HG02798 (cell line): ENCODE measurements around the gene CXCL13.
"Not testable (repeated sequence)": the region's sequence is repeated elsewhere in the genome, so short reads cannot be mapped to it uniquely, and the experiment has no call there.

Experiments
- ATAC-seq: cut with Tn5 transposase; IDR thresholded peaks from one replicate; pipeline ENCODE4 v1.9.1; 2021; ENCODE audit warnings: mild to moderate bottlenecking; ENCODE audit not compliant: unreplicated experiment, poor library complexity

Gene CXCL13

DNA sequence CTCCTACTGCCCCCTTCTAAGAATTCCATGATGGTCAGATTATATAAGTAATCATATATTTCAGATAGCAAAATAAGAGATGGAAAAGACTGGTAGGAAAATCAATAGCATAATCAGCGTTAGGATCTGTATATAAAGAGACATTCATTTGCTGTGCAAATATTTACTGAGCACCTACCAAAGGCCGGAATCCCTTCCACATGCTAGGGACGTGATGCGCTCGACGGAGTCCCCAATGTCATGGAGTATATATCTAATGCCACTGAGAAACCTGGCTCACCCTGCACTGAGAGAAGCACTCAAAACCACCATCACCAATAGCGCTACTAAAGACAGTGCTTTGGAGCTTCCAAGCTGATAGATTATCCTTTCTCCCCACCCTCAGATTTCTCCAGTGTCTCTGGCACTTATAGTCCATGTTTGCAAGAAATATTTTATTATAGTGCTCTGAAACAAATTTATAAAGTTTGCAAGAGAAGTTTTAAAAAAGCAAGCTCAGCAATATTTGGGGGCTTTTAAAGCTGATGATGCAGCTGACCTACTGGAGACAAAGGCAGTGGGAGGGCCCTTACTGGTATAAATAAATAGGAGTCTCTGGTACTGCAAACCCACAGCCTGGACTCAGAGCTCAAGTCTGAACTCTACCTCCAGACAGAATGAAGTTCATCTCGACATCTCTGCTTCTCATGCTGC is at the start of gene CXCL13:
Gene CXCL13, plus strand, starts transcription at position 611 of the 693 bp plus-strand sequence. Its CDS starts 46 bp downstream, at position 657.
- ATAC-seq = no peak

DNA sequence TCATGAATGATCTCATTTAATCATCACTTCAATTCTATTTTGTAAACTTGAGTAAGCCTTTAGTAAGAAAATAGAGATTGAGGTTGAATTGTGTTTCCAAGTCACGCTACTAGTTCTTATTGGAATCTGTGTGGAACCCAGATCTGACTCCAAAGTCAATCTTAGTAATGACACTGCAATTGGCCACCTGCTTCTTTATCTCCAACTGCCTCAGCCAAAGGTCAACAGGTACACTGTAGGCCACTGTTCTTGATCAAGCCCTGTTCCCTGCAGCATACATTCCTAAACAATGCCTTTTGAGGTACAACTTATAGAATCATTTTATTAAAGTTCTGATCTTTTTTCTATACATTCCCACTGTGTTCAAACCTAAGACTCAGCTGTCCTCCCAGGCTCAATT is 45.5 kb upstream of the CXCL13 start:
- no peak for ATAC-seq

- ATAC-seq = not testable (repeated sequence)
Measured at GRCh38 chr4:77561720-77562119, 43.9 kb upstream of the CXCL13 start.

DNA sequence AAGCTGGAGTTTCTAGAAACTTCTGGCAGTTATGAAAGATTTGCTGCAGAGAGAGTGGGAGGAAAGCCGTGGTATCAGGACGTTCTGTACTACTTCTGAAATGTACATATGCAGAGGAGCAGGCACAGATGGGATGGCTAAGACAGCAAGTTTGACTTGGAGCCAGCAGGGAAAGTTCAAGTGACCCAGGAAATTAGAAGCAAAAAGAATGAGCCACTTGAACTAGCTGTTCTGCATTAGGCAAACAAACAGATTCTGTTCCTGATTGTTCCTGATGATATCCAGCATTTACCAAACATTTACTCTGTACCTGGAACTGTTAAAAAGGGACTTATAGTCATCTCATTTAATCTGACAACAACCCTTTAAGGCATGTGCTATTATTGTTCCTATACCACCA is 41.4 kb upstream of the CXCL13 start:
- ATAC-seq = no peak

- no peak for ATAC-seq
Measured at GRCh38 chr4:77566148-77566547, 39.5 kb upstream of the CXCL13 start.

DNA sequence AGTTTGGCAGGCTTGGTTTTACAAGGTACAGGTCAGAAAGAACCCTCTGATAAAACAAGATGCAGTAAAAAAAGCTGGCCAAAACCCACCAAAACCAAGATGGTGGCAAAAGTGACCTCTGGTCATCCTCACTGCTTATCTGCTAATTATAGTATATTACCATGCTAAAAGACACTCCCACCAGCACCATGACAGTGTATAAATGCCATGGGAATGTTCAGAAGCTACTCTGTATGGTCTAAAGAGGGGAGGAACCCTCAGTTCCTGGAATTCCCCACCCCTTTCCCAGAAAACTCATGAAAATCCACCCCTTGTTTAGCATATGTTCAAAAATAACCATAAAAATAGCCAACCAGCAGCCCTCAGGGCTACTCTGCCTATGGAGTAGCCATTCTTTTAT is 38.1 kb upstream of the CXCL13 start:
- no peak for ATAC-seq

GRCh38 chr4:77570508-77571214 is 35.0 kb upstream of the CXCL13 start:
- not testable (repeated sequence) for ATAC-seq

- ATAC-seq = no peak
Measured at GRCh38 chr4:77576351-77576750, 29.3 kb upstream of the CXCL13 start.

DNA sequence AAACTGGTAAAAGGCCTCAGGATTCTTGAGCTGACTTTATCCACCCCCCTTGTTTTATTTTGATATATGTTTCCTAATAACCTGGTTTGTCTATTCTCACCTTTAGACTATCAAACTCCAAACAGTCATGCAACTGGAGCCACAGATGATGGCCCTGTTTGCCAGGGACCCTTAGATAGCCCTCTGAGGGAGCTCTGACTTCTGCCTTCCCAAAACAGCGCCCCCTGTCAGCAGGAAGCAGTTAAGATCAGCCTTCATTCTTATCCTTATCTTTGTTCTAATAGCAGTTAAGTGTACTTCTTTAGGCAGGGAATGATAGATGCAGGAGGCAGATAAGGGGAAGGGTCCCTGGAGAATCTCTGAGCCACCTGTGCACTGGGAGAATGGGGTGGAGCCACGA is 27.5 kb upstream of the CXCL13 start:
- no peak for ATAC-seq

DNA sequence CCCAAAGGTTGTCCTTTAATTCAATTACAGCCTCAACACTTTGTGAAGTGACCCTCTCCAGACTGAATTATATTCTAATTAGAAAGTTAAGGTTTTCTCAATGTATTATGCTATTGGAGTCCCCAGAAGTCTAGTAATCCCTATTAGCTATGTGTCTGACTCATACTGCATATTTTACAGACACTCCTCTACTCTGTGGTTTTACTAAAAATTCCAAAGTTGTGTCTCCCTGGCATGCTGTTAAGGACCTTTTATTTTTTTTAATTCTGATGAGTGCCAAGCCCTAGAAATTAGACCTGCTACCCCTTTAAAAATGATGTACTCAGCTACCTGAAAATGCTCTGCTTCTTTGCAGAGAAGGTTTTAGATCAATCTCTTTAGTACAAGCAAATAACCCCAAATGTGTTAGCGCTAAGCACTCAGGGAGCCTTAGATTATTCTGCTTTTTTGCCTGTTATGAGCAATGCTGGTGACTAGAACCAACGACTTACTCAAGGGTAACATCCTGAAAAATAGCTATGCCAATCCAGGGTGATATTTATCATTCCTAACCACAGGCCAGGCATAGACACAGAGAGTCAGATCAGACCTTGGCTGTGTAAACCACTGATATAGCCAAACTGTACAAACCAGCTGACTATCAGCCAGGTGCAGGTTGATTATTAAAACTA is 26.1 kb upstream of the CXCL13 start:
- no peak for ATAC-seq

GRCh38 chr4:77581724-77582123 is 23.9 kb upstream of the CXCL13 start:
- ATAC-seq = peak; percentile 84

GRCh38 chr4:77582156-77582555 is 23.5 kb upstream of the CXCL13 start:
- ATAC-seq = no peak

DNA sequence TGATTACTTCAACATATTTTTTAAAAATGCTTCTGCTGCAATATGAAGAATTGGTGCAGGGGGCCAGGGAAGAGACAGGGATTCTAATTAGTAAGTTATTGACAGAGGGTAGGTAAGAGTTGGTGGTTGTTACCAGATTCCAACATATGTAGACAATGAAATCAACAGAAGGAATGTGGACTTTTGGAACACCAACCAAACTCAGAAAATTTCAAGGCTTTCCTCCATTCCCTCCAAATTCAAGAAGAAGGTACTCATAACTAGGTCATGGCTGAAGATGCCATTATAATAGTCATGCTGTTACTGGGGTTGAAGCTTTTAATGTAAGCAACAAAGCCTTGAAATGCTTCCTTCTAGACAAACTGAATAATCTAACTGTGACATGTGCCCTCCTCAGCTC is 22.9 kb upstream of the CXCL13 start:
- ATAC-seq = no peak

GRCh38 chr4:77586951-77587383 is 18.7 kb upstream of the CXCL13 start:
- ATAC-seq = peak; percentile 96

- no peak for ATAC-seq
Measured at GRCh38 chr4:77590482-77590881, 15.1 kb upstream of the CXCL13 start.

DNA sequence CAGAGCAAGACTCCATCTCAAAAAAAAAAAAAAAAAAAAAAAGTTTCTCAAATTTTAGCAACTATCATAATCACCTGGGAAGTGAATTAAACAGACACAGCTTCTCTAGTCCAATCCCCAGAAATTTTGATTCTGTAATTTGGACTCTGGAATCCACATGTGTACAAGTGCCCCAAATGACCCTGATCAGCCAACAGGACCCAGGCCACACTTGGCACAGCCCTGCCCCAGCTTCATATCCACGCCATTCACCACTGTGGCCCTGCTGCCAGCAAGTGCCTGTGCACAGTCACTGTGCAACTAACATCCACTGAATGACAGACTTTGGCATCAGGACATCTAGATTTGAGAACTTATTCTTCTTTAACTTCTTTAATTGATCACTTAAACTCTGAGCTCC is 14.1 kb upstream of the CXCL13 start:
- ATAC-seq = no peak

DNA sequence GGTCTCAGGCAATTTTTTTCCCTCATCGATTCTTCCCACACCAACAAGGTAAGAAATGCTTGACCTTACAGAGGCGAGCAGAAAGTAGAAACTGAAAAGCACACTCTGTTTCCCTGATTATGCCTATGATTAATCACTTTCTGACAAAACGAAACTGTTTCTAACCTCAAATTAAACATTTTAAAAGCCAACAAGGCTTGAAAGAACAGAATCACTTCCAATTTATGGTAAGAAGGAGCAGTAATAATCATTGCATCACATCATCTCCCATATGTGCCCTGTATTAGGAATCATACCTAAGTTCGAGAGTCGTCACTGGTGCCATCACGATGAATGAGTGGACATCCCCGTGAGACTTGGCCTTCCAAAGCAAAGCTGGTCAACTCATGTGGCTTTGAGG is 12.5 kb upstream of the CXCL13 start:
- ATAC-seq = no peak

DNA sequence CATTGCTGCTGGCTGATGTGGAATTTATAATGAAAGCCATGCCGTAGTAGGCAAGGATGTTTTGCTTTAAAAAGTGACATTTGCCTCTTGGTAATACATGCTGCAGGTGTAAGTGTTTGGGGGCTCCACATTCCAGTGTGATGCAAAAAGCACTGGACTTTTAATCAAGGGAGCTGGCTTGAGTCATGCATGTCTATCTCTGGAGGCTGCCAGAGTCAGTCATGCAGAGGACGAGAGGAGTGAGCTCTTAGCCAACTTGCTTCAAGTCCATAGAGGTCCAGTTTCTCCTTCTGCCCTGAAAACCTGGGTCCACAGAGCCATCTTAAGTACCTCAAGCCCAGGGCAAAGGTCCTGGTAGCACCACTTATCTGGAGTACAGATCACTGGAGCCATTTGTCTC is 11.6 kb upstream of the CXCL13 start:
- no peak for ATAC-seq

DNA sequence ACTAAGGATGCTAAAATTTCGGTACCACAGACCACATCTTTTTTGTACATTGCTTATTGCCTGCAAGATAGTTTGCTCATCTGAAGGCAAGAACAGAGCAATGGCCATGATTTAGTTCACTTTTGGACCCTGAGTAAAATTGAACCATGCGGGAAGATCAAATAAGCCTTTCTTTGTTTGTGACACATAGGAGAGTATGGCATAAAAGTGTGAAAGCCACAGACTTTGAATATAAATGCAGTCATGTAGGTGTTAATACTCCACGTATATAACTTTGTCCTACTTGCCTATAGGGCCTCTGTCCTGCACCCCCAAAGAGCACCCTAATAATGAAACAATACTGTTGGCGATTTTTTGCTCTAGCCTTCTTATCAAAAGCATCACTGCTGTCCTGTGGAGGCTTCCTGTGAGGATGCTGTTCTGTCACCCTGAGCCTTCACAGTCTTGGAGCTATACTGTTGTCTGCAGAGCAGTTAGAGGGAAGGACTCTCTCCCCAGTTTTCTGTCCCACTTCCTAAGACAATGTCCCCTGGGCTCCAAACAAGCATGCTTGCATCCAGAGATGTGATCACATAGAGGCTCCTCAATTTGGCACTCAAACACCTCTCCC is 10.2 kb upstream of the CXCL13 start:
- peak; percentile 33 for ATAC-seq

GRCh38 chr4:77599378-77599777 is 6.2 kb upstream of the CXCL13 start:
- ATAC-seq = no peak
